Fibroblast of the aortic adventitia (primary cell): Measurements from ENCODE around the gene CSNK2A1. TPM values are rescaled to one million over a fixed set of nuclear protein-coding genes. Genes with fewer than 3 reads are reported as not detected.
A peak's percentile ranks its signal among the peaks of the same experiment; 100 is the strongest.

ENCODE experiments used
- DNase-seq: peaks from one replicate; pipeline ENCODE4 v3.0.0-alpha.2; 2010; ENCODE audit warnings: low read depth
- H3K4me3 ChIP-seq: 2 replicates; pipeline ENCODE4 v1.5.1; 2011; ENCODE audit warnings: low read depth, mild to moderate bottlenecking, control low read depth, low read length, moderate library complexity
- CTCF ChIP-seq: IDR thresholded peaks from 2 replicates; pipeline ENCODE4 v1.5.1; 2011; ENCODE audit warnings: mild to moderate bottlenecking, low read length, control low read depth, inconsistent platforms; ENCODE audit not compliant: insufficient read depth
- total RNA-seq: library from RNA; depleted of rRNA; stranded (reverse); fragments of >200 nt; gene quantifications from 2 replicates; pipeline ENCODE4 v1.2.3, GENCODE V29; 2012; ENCODE audit warnings: low replicate concordance

Gene CSNK2A1
- total RNA-seq, 1 donor, result 147 TPM

GRCh38 chr20:563187-563586 is 19.6 kb upstream of the CSNK2A1 start:
- no peak for TF ChIP-seq CTCF

GRCh38 chr20:562232-562897 is 18.8 kb upstream of the CSNK2A1 start:
- no peak for TF ChIP-seq CTCF
- DNase-seq, result no peak
- H3K4me3 ChIP-seq, result no peak overlapping the region

More at GRCh38 chr20:563187-563586, 19.6 kb upstream of the CSNK2A1 start:
- no peak overlapping the region for H3K4me3 ChIP-seq
- no peak for DNase-seq

GRCh38 chr20:561437-562231 is 18.0 kb upstream of the CSNK2A1 start:
- H3K4me3 ChIP-seq, result no peak overlapping the region
- peak; percentile 100 for TF ChIP-seq CTCF
- peak; percentile 74 for DNase-seq

GRCh38 chr20:560680-561079 is 17.1 kb upstream of the CSNK2A1 start:
- no peak for DNase-seq
- H3K4me3 ChIP-seq, result no peak overlapping the region
- TF ChIP-seq CTCF, result no peak

GRCh38 chr20:558117-558516 is 14.5 kb upstream of the CSNK2A1 start:
- no peak overlapping the region for H3K4me3 ChIP-seq
- DNase-seq, result no peak
- TF ChIP-seq CTCF, result no peak

- DNase-seq, result no peak
- no peak for TF ChIP-seq CTCF
- no peak overlapping the region for H3K4me3 ChIP-seq
Observed at GRCh38 chr20:556984-557383, 13.4 kb upstream of the CSNK2A1 start.
